GM18858 (cell line): Measurements from ENCODE around the gene CREBBP.

Experiments
- ATAC-seq: cut with Tn5 transposase; IDR thresholded peaks from one replicate; pipeline ENCODE4 v1.9.1; 2021; ENCODE audit not compliant: unreplicated experiment

Gene CREBBP

DNA sequence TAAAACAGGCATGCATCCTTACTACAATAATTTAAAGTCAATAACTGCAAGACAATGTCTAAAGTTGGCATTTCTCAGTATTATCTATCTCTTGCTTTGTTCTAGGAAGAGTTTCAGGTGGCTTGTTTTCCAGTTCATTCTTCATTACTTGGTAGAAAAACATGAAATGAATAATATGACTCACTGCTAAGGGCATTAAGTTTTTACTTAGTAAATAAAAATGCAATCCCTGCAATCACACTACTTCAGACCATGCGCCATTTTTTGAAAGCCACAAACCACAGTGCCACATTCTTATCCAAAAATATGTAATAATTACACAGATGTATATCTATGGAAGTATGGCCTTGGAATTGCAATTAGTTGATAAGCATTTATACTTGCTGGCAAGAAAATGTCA is 55.4 kb downstream of the CREBBP start:
- no peak for ATAC-seq

GRCh38 chr16:3824121-3824795 is 56.3 kb downstream of the CREBBP start:
- no peak for ATAC-seq

GRCh38 chr16:3823427-3823826 is 57.1 kb downstream of the CREBBP start:
- no peak for ATAC-seq

DNA sequence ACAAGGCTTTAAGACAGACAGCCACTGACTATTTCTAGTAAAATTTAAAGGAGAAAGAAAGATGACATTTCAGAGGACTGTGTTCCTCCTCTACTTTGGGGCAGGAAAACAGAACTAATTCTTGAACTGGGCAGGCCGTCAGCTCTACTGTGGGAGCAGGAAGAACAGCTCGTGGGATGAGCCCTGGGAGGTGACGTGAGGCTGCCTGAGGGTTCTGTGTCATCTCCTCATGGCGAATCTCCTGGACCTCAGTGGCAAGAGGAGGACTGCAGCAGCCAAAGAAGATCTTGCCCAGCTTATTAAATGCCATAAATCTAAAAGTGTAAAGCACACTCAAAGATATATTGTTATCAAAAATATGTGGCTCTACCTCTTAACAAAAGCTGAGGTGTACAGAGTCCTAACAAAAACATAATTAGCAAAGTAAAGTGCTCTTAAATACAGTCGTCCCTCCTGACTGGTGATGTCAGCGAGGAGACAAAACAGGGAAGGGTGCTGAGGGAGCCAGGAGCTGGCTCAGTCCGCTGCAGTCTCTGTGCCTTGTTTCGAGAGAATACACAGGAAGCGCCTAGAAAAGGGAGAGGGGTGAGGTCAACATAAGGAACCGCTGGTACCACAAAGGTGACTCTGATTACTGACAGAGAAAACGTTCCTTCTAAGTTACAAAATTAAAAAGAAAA is 58.0 kb downstream of the CREBBP start:
- ATAC-seq: no peak

- ATAC-seq: no peak
Measured at GRCh38 chr16:3821184-3821583, 59.3 kb downstream of the CREBBP start.

DNA sequence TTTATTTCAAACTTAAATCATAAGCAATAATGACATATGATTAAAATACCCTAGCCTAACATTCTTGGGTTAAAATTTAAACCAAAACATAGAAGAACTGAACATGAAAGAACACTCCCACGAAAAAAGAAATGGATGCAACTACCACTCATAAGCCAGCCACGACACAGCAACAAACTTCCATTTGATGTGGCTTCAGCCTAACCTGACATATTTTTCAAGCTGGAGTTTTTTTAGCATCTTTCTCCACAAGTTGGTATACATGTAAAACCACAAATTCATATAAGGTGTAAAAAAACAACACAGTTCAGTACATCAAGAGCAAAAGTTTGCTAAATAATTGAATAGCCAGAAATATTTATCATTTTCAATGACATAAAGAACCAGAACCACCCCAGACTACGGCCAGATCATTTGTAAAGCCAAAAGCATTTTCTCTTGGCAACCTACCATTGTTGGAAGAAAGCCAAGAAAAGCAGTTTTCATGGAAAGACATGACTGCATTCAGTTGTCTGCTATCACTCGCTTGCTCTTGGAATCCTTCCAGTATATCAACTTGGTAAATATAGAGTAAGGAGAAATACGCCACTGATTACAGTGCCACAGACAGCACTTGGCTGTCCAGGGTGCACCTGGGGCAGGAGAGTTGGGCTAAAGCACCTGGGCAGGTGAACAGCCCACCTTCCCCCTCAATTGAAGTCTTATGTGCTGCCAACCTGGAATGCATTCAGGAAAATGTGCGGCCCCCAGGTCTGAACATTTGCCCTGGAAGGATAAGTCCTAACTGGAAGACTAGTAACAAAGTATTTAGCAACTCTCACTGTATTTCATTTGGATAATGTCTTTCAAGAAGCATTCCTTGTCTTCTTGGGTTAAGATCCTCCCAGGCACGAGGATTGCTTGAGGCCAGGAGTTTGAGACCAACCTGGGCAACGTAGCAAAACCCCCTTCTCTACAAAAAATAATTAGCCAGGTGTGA is 60.5 kb downstream of the CREBBP start:
- ATAC-seq: no peak

DNA sequence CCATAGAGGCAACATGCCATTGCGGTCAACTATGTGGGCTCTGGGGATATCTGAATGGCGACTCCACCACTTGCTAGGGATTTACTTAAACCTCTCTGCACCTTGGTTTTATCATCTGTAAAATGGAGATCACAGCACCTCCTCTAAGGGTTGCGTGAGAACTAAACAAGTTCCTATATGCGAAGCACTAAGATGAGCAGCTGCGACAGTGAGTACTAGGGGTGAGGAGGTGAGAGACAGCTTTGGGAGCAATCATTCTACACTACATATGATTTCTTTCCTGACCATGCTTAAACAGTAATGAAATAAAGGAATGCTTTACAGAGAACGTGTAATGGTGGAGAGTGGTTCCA is 61.4 kb downstream of the CREBBP start:
- ATAC-seq: no peak

DNA sequence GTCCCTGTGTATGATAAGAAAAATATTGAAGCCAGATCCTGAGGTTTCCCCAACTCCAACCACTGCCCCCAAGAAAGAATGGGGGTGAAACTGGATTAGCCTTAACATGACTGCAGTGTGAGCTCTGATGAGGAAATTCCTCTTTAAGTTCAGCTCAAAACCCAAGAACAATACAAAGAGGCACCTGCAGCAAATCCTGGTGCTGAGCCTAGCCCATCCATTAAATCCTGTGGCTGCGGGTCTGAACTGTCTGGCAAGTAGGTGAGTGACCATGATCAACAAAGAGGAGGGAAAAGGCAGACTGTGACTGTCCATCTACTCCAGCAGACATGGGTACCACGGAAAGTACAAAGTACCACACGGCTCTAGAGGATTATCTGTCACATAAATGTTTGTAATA is 64.2 kb downstream of the CREBBP start:
- ATAC-seq: no peak

GRCh38 chr16:3814755-3815154 is 65.8 kb downstream of the CREBBP start:
- no peak for ATAC-seq

GRCh38 chr16:3812469-3813172 is 67.9 kb downstream of the CREBBP start:
- no peak for ATAC-seq

DNA sequence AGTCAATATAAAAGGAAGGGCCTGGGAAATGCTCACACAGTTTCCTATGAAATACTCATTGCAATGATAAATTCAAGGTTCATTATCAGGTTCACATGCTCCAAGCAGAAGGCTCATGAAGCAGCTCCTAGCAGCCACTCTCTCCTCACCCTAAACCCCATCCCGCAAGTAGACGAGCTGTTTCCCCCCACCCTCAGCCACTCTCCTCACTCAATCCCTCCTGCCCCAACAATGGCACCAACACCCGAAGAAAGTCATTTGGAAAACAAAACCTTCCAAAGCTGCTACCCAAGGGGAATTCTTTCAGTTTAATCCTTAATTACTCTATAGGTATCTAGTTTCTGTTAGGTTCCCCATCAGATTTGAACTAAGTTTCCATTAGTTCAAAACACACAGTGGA is 69.7 kb downstream of the CREBBP start:
- ATAC-seq: no peak

GRCh38 chr16:3810198-3810664 is 70.3 kb downstream of the CREBBP start:
- no peak for ATAC-seq

DNA sequence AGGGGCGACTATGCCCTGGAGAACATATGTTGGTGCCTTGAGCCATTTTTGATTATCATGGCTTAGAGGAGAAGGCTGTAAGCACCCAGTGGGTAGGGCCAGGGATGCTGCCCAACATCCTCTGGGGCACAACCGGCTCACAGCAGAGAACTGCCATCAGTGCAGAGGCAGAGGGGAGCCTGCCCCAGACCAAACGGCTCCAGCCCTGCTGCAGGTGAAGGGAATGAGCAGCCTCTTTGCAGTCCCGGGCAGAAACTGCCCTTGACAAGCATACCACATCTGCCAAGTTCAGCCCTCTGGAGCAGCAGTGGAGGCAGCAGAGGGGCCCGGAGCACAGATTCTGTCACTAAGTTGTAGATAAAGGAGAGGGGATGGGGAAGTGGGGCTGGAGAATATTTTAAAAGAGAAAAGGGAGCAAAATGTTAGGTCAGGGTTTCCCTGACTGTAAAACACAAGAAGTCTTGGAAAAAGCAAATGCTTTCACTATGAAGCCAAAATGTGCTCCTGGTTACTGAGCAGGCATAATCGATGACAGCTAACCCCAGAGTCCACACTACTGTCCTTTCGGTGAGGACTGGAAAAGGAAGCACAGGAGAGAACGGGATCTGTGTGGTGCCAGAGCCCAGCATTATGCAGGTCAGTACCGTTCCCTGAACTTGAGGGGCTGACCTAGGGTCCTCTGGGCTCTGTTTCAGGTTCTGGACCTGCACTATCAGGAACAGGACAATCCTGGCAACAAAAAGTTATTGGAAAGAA is 72.0 kb downstream of the CREBBP start:
- ATAC-seq: no peak

- no peak for ATAC-seq
Measured at GRCh38 chr16:3807425-3808123, 72.9 kb downstream of the CREBBP start.

- ATAC-seq: no peak
Measured at GRCh38 chr16:3804426-3805016, 76.0 kb downstream of the CREBBP start.

- no peak for ATAC-seq
Measured at GRCh38 chr16:3800477-3801270, 79.8 kb downstream of the CREBBP start.

- no peak for ATAC-seq
Measured at GRCh38 chr16:3800019-3800418, 80.5 kb downstream of the CREBBP start.

DNA sequence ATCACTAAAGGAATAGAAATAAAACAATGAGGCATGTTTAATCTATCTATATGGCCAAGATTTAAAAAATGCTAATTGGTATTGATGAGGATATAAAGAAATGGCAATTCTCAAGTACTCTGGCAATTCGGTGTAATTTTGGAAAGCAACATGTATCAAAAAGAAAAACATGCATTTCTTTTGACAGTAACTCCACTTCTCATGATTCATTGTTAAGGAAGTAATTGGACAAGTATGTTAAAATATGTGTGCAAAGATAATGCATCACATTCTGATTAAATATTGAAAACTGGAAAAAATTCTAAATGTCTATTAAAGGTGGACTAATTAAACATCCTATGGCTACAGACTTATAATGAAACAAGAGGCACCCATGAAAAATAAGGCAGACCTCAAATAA is 81.2 kb downstream of the CREBBP start:
- no peak for ATAC-seq

GRCh38 chr16:3798838-3799237 is 81.7 kb downstream of the CREBBP start:
- ATAC-seq: no peak
